PC-9 (cell line): ENCODE results near the gene NTNG2. TPM values are rescaled to one million over a fixed set of nuclear protein-coding genes. Genes with fewer than 3 reads are reported as not detected.

Experiments
- BruUV-seq: library from RNA; stranded (reverse); fragments of 400-500 nt; replicated peaks from 2 replicates; lab custom pipeline; 2021; lab: Mats Ljungman, UMichigan
- CTCF ChIA-PET: fragments of 300-600 bp; sonication (Branson Sonifier 250); formaldehyde crosslinking; loops from one replicate; lab custom pipeline; 2022; ENCODE audit warnings: antibody characterized with exemption; lab: Charles Lee
- POLR2A ChIA-PET: fragments of 300-600 bp; sonication (Branson Sonifier 250); formaldehyde crosslinking; loops from one replicate; lab custom pipeline; 2022; ENCODE audit warnings: antibody characterized with exemption; ENCODE audit not compliant: unreplicated experiment; lab: Charles Lee
- DNase-seq, 2 experiments: peaks; one replicate each; pipeline versions ENCODE4 v3.0.0 to v3.0.0-alpha.2; 2015 to 2022; ENCODE audit warnings: mixed read lengths in 1 of 2
- H2AFZ ChIP-seq: fragments of 200-600 bp; sonication (generic); 2 replicates; pipeline ENCODE4 v1.8.1; 2017; ENCODE audit warnings: antibody characterized with exemption
- H3F3A ChIP-seq: fragments of 200-600 bp; sonication (generic); 2 replicates; pipeline ENCODE4 v1.8.1; 2017; ENCODE audit warnings: antibody characterized with exemption, mild to moderate bottlenecking, low read depth; ENCODE audit not compliant: insufficient read depth
- H3K27ac ChIP-seq: fragments of 200-600 bp; sonication (generic); 2 replicates; pipeline ENCODE4 v1.6.1; 2016; ENCODE audit warnings: mixed run types
- H3K27me3 ChIP-seq: fragments of 200-600 bp; sonication (generic); 2 replicates; pipeline ENCODE4 v1.6.1; 2016; ENCODE audit warnings: low read depth, mixed run types; ENCODE audit not compliant: insufficient read depth
- H3K36me3 ChIP-seq: fragments of 200-600 bp; sonication (generic); 2 replicates; pipeline ENCODE4 v1.6.1; 2016; ENCODE audit warnings: low read depth, mixed run types
- H3K4me1 ChIP-seq: fragments of 200-600 bp; sonication (generic); replicated peaks from 2 replicates; pipeline ENCODE4 v1.6.1; 2016; ENCODE audit warnings: mixed run types; ENCODE audit not compliant: insufficient read depth
- H3K4me2 ChIP-seq: fragments of 200-600 bp; sonication (generic); 2 replicates; pipeline ENCODE4 v1.6.1; 2017; ENCODE audit warnings: mixed run types
- H3K4me3 ChIP-seq: fragments of 200-600 bp; sonication (generic); 2 replicates; pipeline ENCODE4 v1.6.1; 2016; ENCODE audit warnings: mixed run types
- H3K79me2 ChIP-seq: fragments of 200-600 bp; sonication (generic); 2 replicates; pipeline ENCODE4 v1.6.1; 2017; ENCODE audit warnings: low read depth, mixed run types
- H3K9me2 ChIP-seq: fragments of 200-600 bp; sonication (generic); 2 replicates; pipeline ENCODE4 v1.8.1; 2017; ENCODE audit warnings: mild to moderate bottlenecking; ENCODE audit not compliant: insufficient read depth
- H3K9me3 ChIP-seq: fragments of 200-600 bp; sonication (generic); 2 replicates; pipeline ENCODE4 v1.8.1; 2016; ENCODE audit warnings: low read depth; ENCODE audit not compliant: insufficient read depth
- H4K20me1 ChIP-seq: fragments of 200-600 bp; sonication (generic); 2 replicates; pipeline ENCODE4 v1.8.1; 2017; ENCODE audit not compliant: insufficient read depth
- EZH2 ChIP-seq: fragments of 200-600 bp; sonication (generic); IDR thresholded peaks from 2 replicates; pipeline ENCODE4 v1.8.0; 2017; ENCODE audit warnings: antibody characterized with exemption, low read depth
- intact Hi-C: fragments of 100-400 bp; cut with micrococcal nuclease; formaldehyde crosslinking; loops from one replicate; pipeline ENCODE4 v1.10.0; 2022; ENCODE audit not compliant: unreplicated experiment
- total RNA-seq: library from RNA; stranded (reverse); gene quantifications from 2 replicates; pipeline ENCODE4 v1.2.3, GENCODE V29; 2021
- TF ChIP-seq, protein P1 (sequence below): fragments of 200-600 bp; sonication (generic); conservative IDR thresholded peaks from 2 replicates; pipeline ENCODE4 v1.6.1; 2017; ENCODE audit warnings: mixed run types, antibody characterized with exemption, mild to moderate bottlenecking, moderate library complexity

Gene NTNG2
- total RNA-seq, 1 experiment from 2014 or later: not detected

DNA sequence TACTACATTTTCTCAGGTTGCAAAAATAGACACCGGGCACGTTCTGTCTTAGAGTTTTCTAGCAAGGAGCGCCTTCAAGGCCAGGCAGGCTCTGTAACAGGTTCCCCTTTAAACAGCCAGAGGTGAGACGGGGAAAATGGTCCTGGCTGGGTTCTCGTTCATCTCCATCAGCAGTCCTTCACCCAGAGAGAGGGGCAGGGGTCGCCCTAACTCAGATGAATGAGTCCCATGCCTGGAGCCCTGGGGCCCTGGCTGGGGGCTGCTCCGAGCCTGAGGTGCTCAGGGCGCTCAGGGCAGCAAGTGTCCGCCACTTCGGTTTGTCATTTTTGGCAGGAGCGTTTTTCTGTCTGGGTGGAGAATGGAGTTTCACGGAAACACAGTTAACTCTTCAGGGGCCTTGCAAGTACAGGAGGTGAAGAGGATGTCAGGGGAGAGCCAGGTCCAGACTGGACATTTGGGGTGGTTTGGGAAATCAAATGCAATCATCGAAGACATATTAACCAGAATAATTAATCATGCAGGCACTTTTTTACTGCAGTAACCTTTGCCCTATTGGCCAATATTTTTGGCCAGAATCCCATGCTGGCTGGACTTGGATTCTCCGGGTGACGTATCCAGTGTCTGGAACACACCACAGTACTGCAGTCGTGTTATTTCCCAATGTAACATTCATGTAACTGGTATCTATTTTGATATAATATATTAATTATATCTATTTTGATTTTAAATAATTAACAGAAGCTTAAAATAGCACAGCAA is 2.9 kb downstream of the NTNG2 start:
- Histone ChIP-seq H3K4me1 (no peaks in the 10 kb centered on the region), H3K9me3 (no peaks in the 10 kb centered on the region), H3K27ac (no peak overlapping the region), H4K20me1 (no peaks in the 10 kb centered on the region), H3F3A (no peaks in the 10 kb centered on the region), H3K4me2 (no peak overlapping the region), H3K79me2 (no peaks in the 10 kb centered on the region), H3K27me3 (peaks cover 86% of the 10 kb centered on the region), H3K4me3 (no peak overlapping the region), H3K36me3 (no peaks in the 10 kb centered on the region), H2AFZ (no peak overlapping the region), H3K9me2 (no peaks in the 10 kb centered on the region)
- POLR2A ChIA-PET: no interaction called here
- TF ChIP-seq, protein P1, sequence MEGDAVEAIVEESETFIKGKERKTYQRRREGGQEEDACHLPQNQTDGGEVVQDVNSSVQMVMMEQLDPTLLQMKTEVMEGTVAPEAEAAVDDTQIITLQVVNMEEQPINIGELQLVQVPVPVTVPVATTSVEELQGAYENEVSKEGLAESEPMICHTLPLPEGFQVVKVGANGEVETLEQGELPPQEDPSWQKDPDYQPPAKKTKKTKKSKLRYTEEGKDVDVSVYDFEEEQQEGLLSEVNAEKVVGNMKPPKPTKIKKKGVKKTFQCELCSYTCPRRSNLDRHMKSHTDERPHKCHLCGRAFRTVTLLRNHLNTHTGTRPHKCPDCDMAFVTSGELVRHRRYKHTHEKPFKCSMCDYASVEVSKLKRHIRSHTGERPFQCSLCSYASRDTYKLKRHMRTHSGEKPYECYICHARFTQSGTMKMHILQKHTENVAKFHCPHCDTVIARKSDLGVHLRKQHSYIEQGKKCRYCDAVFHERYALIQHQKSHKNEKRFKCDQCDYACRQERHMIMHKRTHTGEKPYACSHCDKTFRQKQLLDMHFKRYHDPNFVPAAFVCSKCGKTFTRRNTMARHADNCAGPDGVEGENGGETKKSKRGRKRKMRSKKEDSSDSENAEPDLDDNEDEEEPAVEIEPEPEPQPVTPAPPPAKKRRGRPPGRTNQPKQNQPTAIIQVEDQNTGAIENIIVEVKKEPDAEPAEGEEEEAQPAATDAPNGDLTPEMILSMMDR: no peak
- TF ChIP-seq EZH2: no peak
- BruUV-seq: no TSS peak
- intact Hi-C loops: no loop called here
- DNase-seq: no peak
- CTCF ChIA-PET: interaction anchor here (0.6 kb wide), 2 partner anchors 99 to 361 kb away, joined by 3 to 4 read pairs; no protein-coding TSS in a partner anchor

DNA sequence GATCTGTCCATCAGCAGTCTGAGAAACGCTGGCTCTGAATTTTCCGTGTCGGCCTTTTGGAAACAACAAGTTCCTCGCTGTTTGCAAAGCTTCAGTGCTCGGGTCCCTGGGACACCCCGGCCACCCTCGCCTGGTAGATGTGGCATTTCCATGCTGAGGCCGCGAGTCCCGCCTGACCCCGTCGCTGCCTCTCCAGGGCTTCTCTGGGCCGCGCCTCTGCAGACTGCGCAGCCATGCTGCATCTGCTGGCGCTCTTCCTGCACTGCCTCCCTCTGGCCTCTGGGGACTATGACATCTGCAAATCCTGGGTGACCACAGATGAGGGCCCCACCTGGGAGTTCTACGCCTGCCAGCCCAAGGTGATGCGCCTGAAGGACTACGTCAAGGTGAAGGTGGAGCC is 4.7 kb downstream of the NTNG2 start:
- DNase-seq: no peak
- no peaks in the 10 kb centered on the region for H3K9me3 ChIP-seq
- no peak overlapping the region for H3K4me3 ChIP-seq
- H3K27me3 ChIP-seq: peaks cover 88% of the 10 kb centered on the region
- CTCF ChIA-PET: no interaction called here
- H4K20me1 ChIP-seq: peaks cover 6% of the 10 kb centered on the region; the same call in 1 of the 2 replicates
- H3K9me2 ChIP-seq: no peaks in the 10 kb centered on the region
- no peaks in the 10 kb centered on the region for H3K79me2 ChIP-seq
- BruUV-seq: no TSS peak
- H3F3A ChIP-seq: no peaks in the 10 kb centered on the region
- no peaks in the 10 kb centered on the region for H3K36me3 ChIP-seq
- POLR2A ChIA-PET: interaction anchor here (0.6 kb wide), 1 partner anchor 82 kb away, joined by 5 read pairs; no protein-coding TSS in a partner anchor
- no peak for TF ChIP-seq EZH2
- TF ChIP-seq, protein P1: 0 out of 2 replicates have a peak, but pooled peaks have one; percentile 23
- no peaks in the 10 kb centered on the region for H3K4me1 ChIP-seq
- no peak overlapping the region for H3K4me2 ChIP-seq
- no peak overlapping the region for H2AFZ ChIP-seq
- intact Hi-C loops: no loop called here
- H3K27ac ChIP-seq: no peak overlapping the region

DNA sequence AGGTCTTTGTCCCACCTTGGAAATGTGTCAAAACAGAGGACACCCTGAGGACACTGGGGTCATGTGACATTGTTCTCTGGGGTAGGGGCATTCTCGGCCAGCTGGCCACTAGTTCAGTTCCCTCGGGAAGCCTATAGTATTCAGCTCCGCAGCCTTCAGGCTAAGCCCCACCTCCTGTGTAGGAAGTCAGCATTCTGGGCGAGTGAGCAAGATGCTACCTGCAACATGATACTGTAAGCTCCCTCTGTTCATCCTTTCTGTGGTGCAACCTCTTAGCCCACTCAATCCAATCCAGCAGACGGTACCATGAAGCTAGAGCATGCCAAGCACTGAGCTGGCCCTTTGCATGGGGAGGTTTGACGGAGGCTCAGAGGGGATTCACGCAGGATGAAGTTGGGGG is 5.3 kb downstream of the NTNG2 start:
- ChIA-PET POLR2A (interaction anchor here (0.6 kb wide), 1 partner anchor 83 kb away, joined by 5 read pairs; no protein-coding TSS in a partner anchor), CTCF (no interaction called here)
- DNase-seq: no peak
- no TSS peak for BruUV-seq
- no peaks in the 10 kb centered on the region for H3K9me3 ChIP-seq
- no peaks in the 10 kb centered on the region for H3K9me2 ChIP-seq
- peaks cover 91% of the 10 kb centered on the region for H3K27me3 ChIP-seq
- no peak overlapping the region for H3K4me2 ChIP-seq
- H3K36me3 ChIP-seq: no peaks in the 10 kb centered on the region
- H3K27ac ChIP-seq: no peak overlapping the region
- no peaks in the 10 kb centered on the region for H3K4me1 ChIP-seq
- no peak overlapping the region for H3K4me3 ChIP-seq
- H4K20me1 ChIP-seq: peaks cover 6% of the 10 kb centered on the region; the same call in 1 of the 2 replicates
- H2AFZ ChIP-seq: no peak overlapping the region
- intact Hi-C loops: no loop called here
- no peaks in the 10 kb centered on the region for H3F3A ChIP-seq
- TF ChIP-seq EZH2: no peak
- TF ChIP-seq, protein P1: no peak
- no peaks in the 10 kb centered on the region for H3K79me2 ChIP-seq
